HG03378 (cell line): ENCODE data around the gene CCNL1.

Experiments
- ATAC-seq: cut with Tn5 transposase; IDR thresholded peaks from one replicate; pipeline ENCODE4 v1.9.1; 2021; ENCODE audit warnings: mild to moderate bottlenecking, moderate library complexity; ENCODE audit not compliant: unreplicated experiment

Gene CCNL1

DNA sequence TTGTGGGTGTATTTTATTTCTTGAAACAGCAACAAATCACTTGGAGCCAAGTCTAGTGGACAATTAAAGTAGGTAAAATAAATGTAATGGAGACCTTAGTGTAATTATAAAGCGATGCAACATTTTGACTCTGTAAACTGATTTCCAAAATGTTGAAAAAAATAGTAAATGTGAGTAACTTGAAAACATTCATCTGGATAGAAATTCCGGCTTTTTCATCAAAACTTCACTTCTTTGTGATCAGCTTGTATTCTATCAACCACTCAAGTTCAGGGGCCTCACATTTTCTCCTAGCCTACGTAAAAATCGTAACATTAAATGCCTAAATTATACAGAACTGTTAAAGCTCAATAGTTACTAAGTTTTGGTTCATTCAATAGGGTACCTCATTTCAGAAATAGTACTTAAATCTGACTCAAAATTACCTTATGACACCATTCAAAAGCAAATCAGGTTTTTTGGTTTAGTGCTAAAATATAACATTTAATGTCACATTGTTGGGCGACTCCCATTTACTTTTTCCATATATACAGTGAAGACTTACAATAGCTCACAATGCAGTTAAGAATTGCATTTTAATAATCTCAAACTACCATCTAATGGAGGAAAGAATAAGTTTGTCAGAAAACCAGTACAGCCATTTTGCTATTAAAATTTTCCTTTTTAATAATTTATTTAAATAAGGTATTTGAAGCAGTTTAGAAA lies 12.7 kb downstream of the CCNL1 start:
- no peak for ATAC-seq

GRCh38 chr3:157145606-157146322 lies 14.2 kb downstream of the CCNL1 start:
- ATAC-seq, result no peak

- ATAC-seq, result no peak
Measured at GRCh38 chr3:157142315-157142714, 17.6 kb downstream of the CCNL1 start.

DNA sequence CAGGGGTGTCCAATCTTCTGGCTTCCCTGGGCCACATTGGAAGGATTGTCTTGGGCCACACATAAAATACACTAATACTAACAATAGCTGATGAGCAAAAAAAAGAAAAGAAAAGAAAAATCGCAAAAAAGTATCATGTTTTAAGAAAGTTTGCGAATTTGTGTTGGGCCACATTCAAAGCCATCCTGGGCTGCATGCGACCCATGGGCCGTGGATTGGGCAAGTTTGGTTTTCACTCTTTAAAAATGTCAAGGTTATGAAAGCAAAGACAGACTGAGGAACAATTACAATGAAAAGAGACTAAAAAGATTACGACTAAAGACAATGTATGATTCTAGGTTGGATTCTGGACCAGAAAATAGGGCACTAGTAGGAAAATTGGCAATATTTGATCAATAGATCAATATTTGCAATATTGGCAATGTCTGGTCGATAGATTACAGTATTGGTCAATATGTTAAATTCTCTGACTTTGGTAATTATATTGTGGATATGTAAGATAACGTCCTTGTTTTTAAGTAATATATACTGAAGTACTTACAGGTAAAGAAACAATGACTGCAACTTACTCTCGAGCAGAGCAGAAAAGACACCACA lies 19.9 kb downstream of the CCNL1 start:
- no peak for ATAC-seq

DNA sequence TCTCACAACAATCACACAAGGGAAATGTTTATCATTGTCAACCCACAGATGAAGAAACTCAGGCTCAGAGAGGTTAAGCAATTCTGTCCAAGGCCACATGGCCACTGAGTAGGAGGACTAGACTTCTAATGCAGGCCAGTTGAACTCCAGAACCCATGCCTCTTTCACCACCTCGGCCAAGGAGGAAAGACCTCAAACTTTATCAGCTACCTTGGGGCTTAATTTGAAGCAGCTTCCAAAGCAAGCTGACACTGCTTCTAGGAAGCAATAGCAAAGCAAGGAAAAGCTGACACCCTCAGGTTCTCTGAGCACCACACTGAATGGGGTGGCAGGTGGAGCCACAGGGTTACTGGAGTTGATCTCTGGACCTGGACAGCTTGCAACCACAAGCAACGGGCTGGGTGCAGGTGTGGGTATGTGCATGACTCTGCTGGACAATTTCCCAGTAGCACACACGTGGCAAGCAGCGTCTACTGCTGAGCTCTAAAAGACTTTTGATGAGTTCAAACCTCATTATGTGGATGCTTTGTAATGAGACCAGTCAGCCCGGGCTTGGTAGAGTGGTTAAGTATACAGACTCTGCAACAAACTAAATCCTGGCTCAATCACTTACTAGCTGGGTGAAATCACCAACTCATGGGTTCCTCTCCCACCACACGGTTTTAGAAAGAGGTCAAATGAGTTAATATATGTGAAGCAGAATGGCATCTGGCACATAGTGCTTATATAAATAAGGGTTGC lies 23.1 kb downstream of the CCNL1 start:
- peak; percentile 16 for ATAC-seq

- no peak for ATAC-seq
Measured at GRCh38 chr3:157135671-157136396, 24.1 kb downstream of the CCNL1 start.

DNA sequence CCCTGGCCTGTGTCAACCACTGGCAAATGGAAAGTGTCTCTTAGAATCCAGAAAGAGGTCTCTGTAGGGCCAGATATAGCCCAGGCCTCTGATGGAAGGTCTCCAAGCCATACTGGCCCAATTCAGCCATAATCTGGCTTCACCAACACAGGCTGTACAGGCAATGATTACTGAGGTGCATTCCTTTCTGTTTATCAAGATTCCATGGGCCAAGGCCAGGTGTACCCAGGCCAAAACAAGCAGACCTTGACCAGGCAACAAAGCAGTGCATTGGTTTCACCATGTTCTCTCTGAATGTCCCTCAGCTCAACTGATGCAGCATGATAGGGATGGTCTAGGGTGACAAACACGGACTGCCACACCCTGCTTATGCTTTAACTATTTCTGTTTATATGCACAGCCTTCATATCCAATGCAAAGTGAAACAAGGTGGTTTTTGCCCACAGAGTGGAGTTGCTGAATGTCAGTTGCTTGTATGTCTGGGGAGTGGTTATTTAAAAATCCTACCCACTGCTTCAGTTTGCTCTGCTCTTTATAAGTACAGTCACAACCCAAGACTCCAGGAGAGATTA lies 25.2 kb downstream of the CCNL1 start:
- ATAC-seq, result peak; percentile 60

DNA sequence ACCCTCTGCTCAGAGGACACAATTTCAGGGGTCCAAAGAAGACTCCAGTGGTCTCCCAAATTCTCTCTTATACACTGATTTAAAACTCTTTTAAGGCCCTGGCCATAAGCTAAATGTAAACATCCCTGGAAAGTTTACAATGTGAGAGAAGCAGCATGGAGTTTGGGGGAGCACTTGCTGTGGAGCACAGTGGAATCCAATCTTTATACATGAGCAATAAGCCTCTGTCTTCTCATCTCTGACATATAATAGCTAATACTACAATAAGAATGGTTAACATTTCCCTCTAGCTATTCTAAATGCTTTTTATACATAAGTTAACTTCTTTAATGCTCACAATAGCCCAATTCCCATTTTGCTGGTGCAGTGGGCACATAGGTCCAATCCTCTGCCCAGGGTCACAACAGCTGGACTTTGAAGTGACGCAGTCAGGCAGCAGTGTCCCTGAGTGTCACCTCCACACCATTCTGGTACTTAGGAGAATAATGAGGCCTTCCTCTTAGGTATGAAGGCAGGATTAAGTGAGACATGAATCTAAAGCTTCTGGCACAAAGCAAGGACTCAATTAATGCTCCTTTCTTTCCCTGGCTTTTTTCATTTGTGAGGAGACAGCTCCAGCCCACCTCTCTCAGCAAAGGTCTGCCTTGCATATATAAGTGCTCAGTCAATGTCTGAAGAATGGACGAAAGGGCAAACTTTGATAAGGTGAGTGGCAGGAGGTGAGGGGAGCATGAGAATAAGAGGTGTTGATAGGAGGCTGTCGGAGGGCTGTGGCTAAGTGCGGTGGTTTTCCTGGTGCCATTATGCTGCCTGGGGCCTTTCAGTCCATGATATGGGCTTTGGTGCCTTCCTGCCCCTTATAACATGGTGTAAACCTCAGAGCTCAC lies 26.3 kb downstream of the CCNL1 start:
- no peak for ATAC-seq

DNA sequence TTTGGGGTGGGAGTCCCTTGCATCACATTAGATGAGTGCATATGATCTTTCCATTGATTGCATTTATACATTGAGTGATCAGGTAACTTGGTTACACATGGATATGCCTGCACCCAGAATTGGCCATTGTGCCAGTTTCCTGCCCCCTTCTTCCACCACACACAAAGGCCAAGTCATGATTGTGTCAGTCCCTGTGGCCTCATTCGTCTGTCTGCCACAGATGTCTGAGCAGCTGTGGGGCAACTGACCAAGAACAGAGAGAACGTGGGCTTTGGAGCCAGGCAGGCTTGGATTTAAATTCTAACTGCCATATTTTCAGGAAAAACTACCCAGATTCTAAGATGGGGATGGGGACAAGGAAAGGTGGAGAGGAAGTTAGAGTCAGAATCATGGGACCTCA lies 27.0 kb downstream of the CCNL1 start:
- no peak for ATAC-seq

GRCh38 chr3:157132341-157132740 lies 27.6 kb downstream of the CCNL1 start:
- no peak for ATAC-seq

- no peak for ATAC-seq
Measured at GRCh38 chr3:157131861-157132260, 28.1 kb downstream of the CCNL1 start.

GRCh38 chr3:157130467-157131251 lies 29.3 kb downstream of the CCNL1 start:
- no peak for ATAC-seq

DNA sequence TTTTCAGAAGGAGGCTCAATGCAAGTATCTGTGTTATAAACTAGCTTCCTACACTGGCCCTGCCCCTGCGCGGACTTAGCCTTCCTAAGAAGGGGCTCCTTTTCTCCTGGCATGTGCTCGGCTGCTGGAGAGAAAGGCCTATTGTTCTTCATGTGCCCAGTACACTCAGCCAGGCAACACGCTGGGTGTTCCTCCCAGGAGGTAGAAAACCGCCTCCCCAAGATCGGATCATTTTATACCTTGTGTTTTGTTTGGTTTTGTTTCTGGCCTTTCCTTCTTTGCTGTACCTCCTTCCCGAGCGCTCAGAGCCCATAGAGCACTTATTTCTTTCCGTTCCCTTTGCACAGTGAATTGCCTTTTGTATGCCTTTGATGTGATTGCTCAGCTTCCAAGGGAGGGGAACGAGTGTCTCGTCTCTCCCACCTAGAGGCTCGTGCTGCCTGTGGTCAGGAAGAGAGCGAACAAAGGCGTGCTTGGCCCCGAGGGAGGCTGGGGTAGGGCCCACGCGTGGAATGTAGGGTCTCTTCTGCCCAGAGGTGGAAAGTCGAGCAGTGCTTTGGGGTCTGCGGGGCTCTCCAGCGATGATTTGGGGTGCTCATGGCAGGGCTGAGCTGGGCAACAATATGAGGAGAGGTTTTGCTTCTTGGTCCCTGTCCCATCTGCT lies 30.0 kb downstream of the CCNL1 start:
- ATAC-seq, result no peak

- peak; percentile 8 for ATAC-seq
Measured at GRCh38 chr3:157128771-157129681, 30.9 kb downstream of the CCNL1 start.

DNA sequence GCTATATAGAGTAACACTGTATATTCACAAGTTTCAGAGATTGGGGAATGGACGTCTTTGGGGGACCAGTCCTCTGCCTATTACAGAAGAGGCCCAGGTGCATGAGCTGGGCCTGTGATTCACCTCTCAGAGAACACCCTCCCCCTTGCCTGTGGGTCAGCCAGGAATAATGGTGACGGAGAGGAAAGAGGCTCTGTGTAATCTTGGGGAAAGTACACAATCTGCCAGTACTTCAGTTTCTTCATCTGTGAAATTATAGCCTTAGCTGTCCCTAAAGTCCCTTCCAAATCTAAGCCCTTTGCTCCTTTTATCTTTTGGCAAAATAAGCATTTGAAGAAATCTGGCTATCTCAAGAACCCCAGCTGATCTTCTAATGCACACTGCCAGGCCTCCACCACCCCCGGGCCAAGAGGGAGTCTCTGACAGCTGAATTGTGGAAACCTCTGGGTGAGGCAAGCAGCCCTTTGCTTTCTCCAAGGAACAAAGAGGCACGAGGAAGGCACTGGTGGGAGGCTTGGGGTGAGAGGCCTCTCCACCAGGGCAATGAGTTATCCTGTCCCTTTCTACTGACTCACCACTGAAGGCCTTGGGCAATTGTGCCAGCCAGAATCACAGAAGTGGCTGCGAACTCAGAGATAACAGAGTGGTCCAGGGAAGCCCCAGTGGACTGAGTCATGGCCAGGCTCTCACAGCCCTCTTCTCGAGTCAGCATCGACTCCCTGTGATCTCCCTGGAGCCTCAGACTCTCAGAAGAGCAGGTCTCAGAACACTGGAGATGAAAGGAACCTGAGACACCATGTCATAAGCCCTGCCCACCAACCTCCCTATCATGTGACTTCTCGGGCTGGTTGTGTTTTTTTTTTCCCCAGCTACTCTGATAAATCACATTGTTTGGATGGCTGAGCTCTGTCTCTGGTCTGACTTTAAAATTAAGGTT lies 31.8 kb downstream of the CCNL1 start:
- ATAC-seq, result peak; percentile 54

- ATAC-seq, result no peak
Measured at GRCh38 chr3:157127268-157127667, 32.7 kb downstream of the CCNL1 start.
